ENCODE measurements around the gene INTS3. TPM values are rescaled to one million over a fixed set of nuclear protein-coding genes. Genes with fewer than 3 reads are reported as not detected.

INTS3 gene
- total and polyA plus RNA-seq, 10 of the 15 experiments (the other 5 are each of a cell fraction or from before 2014, with no cell fraction given) = 12.6 to 87.4 (median 30.8) TPM

DNA sequence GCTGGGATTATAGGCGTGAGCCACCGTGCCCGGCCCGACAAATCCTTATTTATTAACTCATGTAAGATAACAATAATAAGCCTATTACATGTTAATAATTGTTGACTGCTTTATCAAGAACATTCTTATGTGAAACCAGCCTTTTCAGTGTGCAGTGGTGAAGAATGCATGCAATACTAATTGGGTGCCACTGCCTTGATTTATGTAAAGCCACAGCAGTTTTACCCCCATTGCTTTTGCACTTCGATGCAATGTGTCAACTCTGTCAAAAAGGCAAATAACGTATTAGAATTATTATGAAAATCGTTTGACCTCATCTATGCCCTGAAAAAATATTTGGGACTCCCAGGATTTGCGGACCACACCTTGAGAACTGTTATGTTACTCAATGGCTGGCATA lies 31.1 kb upstream of the INTS3 start (continued):
- TF ChIP-seq, protein P1, sequence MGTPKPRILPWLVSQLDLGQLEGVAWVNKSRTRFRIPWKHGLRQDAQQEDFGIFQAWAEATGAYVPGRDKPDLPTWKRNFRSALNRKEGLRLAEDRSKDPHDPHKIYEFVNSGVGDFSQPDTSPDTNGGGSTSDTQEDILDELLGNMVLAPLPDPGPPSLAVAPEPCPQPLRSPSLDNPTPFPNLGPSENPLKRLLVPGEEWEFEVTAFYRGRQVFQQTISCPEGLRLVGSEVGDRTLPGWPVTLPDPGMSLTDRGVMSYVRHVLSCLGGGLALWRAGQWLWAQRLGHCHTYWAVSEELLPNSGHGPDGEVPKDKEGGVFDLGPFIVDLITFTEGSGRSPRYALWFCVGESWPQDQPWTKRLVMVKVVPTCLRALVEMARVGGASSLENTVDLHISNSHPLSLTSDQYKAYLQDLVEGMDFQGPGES (IDR thresholded peaks at IDR 0.05) = no peak
- TF ChIP-seq BMI1 (IDR thresholded peaks at IDR 0.05; ENCODE audit: borderline replicate concordance) = no peak
- no peak for TF ChIP-seq MEF2B (IDR thresholded peaks at IDR 0.05; ENCODE audit: partially characterized antibody, poor library complexity, severe bottlenecking)
- TF ChIP-seq KDM1A (IDR thresholded peaks at IDR 0.05; ENCODE audit: borderline replicate concordance) = no peak

GRCh38 chr1:153697191-153698019 lies 30.4 kb upstream of the INTS3 start:
- no peak overlapping the region for H3K4me3 ChIP-seq
- WGBS (ENCODE audit: insufficient coverage, insufficient replicate concordance, low lambda C conversion rate, missing lambda C conversion rate) = 57% methylated on average over 10 of the region's 12 CpGs
- CTCF ChIA-PET = no interaction called here
- peak overlapping the region; percentile 20; the same call in 1 of the 2 replicates for H3K9ac ChIP-seq (ENCODE audit: control insufficient read depth, insufficient read depth, low read length)
- no peak overlapping the region for H3K4me2 ChIP-seq (ENCODE audit: control insufficient read depth, insufficient read depth)
- no TSS peak for BruUV-seq (replicated peaks)
- H4K20me1 ChIP-seq (ENCODE audit: control insufficient read depth, insufficient read depth) = no peaks in the 10 kb centered on the region
- H3K27me3 ChIP-seq (replicated peaks in 1 of 2; ENCODE audit: control insufficient read depth in 2 of 2, insufficient read depth in 2 of 2, low read length in 1 of 2) = no peaks in the 10 kb centered on the region
- in situ Hi-C loops (cut with MboI) = no loop called here
- RAD21 ChIA-PET (ENCODE audit: unreplicated experiment) = interaction anchor here (1.0 kb wide), 1 partner anchor 29 kb away, joined by 3 read pairs; no protein-coding TSS in a partner anchor
- POLR2A ChIA-PET = interaction anchor here (1.3 kb wide), 1 partner anchor 29 kb away, joined by 3 read pairs; no protein-coding TSS in a partner anchor
- DNase-seq (ENCODE audit: low read depth, low spot score) = no peak
- no peaks in the 10 kb centered on the region for H3K9me3 ChIP-seq (replicated peaks; ENCODE audit: control insufficient read depth, insufficient read depth, low read length)
- H2AFZ ChIP-seq (ENCODE audit: control insufficient read depth, low read depth, low read length) = peak overlapping the region; percentile 72
- no peak; the same call in 2 of the 3 replicates for ATAC-seq
- H3K36me3 ChIP-seq (ENCODE audit: control insufficient read depth in 2 of 2, insufficient read depth in 2 of 2, low read length in 1 of 2) = no peaks in the 10 kb centered on the region
- FAIRE-seq = no peak
- no peaks in the 10 kb centered on the region for H3K79me2 ChIP-seq (ENCODE audit: control insufficient read depth, insufficient read depth, low read length)
- H3K4me1 ChIP-seq (ENCODE audit: control insufficient read depth, insufficient read depth, low read length) = peaks cover 4% of the 10 kb centered on the region
- intact Hi-C loops (cut with micrococcal nuclease; ENCODE audit: unreplicated experiment) = no loop called here
- H3K27ac ChIP-seq (ENCODE audit: control insufficient read depth, insufficient read depth) = no peak overlapping the region
- SMC1A ChIA-PET (ENCODE audit: uncharacterized antibody, unreplicated experiment) = no interaction called here
- TF ChIP-seq NFIC (IDR thresholded peaks at IDR 0.05; ENCODE audit: low read depth, low read length) (no peak), CHD2 (IDR thresholded peaks at IDR 0.05; ENCODE audit: borderline replicate concordance, low read depth, low read length) (no peak), POLR2AphosphoS2 (IDR thresholded peaks at IDR 0.05; ENCODE audit: low read depth, low read length) (no peak), SP1 (IDR thresholded peaks at IDR 0.05; ENCODE audit: low read depth, low read length) (no peak)
- TF ChIP-seq, protein P2, sequence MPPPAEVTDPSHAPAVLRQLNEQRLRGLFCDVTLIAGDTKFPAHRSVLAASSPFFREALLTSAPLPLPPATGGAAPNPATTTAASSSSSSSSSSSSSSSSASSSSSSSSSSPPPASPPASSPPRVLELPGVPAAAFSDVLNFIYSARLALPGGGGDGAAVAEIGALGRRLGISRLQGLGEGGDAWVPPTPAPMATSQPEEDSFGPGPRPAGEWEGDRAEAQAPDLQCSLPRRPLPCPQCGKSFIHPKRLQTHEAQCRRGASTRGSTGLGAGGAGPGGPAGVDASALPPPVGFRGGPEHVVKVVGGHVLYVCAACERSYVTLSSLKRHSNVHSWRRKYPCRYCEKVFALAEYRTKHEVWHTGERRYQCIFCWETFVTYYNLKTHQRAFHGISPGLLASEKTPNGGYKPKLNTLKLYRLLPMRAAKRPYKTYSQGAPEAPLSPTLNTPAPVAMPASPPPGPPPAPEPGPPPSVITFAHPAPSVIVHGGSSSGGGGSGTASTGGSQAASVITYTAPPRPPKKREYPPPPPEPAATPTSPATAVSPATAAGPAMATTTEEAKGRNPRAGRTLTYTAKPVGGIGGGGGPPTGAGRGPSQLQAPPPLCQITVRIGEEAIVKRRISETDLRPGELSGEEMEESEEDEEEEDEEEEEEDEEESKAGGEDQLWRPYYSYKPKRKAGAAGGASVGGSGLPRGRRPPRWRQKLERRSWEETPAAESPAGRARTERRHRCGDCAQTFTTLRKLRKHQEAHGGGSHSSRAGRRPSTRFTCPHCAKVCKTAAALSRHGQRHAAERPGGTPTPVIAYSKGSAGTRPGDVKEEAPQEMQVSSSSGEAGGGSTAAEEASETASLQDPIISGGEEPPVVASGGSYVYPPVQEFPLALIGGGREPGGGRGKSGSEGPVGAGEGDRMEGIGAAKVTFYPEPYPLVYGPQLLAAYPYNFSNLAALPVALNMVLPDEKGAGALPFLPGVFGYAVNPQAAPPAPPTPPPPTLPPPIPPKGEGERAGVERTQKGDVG (CRISPR knock-in tag; IDR thresholded peaks at IDR 0.05) = no peak
- TF ChIP-seq, protein P3, sequence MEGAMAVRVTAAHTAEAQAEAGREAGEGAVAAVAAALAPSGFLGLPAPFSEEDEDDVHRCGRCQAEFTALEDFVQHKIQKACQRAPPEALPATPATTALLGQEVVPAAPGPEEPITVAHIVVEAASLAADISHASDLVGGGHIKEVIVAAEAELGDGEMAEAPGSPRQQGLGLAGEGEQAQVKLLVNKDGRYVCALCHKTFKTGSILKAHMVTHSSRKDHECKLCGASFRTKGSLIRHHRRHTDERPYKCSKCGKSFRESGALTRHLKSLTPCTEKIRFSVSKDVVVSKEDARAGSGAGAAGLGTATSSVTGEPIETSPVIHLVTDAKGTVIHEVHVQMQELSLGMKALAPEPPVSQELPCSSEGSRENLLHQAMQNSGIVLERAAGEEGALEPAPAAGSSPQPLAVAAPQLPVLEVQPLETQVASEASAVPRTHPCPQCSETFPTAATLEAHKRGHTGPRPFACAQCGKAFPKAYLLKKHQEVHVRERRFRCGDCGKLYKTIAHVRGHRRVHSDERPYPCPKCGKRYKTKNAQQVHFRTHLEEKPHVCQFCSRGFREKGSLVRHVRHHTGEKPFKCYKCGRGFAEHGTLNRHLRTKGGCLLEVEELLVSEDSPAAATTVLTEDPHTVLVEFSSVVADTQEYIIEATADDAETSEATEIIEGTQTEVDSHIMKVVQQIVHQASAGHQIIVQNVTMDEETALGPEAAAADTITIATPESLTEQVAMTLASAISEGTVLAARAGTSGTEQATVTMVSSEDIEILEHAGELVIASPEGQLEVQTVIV (IDR thresholded peaks at IDR 0.05; ENCODE audit: borderline replicate concordance, partially characterized antibody) = no peak

Data from GM12878 (cell line).